Aorta (tissue), 5 donors: ENCODE data around the gene ACKR3. TPM values are rescaled to one million over a fixed set of nuclear protein-coding genes. Genes with fewer than 3 reads are reported as not detected.

Experiments
- ATAC-seq: fragments of 200-7000 bp; cut with Tn5 transposase; one replicate; pipeline ENCODE4 v1.9.1; 2022; ENCODE audit warnings: moderate library complexity; ENCODE audit not compliant: low FRiP score
- DNase-seq, 2 donors: peaks; one replicate each; pipeline ENCODE4 v3.0.0-alpha.2; 2020
- H3K27ac ChIP-seq, 2 donors: one replicate each; pipeline ENCODE4 v1.5.1; 2013; ENCODE audit warnings: low read length in 2 of 2, mild to moderate bottlenecking in 2 of 2, moderate library complexity in 2 of 2, control low read depth in 1 of 2, inconsistent platforms in 1 of 2, low read depth in 1 of 2
- H3K27me3 ChIP-seq, 2 donors: one replicate each; pipeline ENCODE4 v1.6.1; 2013; ENCODE audit warnings: control low read depth in 1 of 2, low read length in 1 of 2, mild to moderate bottlenecking in 1 of 2, moderate library complexity in 1 of 2; ENCODE audit not compliant: insufficient read depth in 2 of 2, control insufficient read depth in 1 of 2
- H3K36me3 ChIP-seq, 2 donors: one replicate each; pipeline ENCODE4 v1.6.1; 2013; ENCODE audit warnings: control low read depth in 1 of 2, low read length in 1 of 2, mild to moderate bottlenecking in 1 of 2; ENCODE audit not compliant: insufficient read depth in 2 of 2, control insufficient read depth in 1 of 2
- H3K4me1 ChIP-seq, 2 donors: one replicate each; pipeline ENCODE4 v1.6.1; 2013; ENCODE audit warnings: low read length in 2 of 2, control low read depth in 1 of 2, mild to moderate bottlenecking in 1 of 2, moderate library complexity in 1 of 2; ENCODE audit not compliant: insufficient read depth in 2 of 2, control insufficient read depth in 1 of 2
- H3K4me3 ChIP-seq, 2 donors: one replicate each; pipeline ENCODE4 v1.5.1; 2013; ENCODE audit warnings: low read length in 2 of 2, control low read depth in 1 of 2, mild to moderate bottlenecking in 1 of 2
- H3K9me3 ChIP-seq: one replicate; pipeline ENCODE4 v1.6.1; 2013; ENCODE audit warnings: mild to moderate bottlenecking, low read length; ENCODE audit not compliant: control insufficient read depth
- WGBS, 2 donors: extraction: QIAGEN DNeasy Blood & Tissue Kit; methylation state at CpG; one replicate each; pipeline ENCODE4 v1.1.7; 2013; 5-methylcytosine and 5-hydroxymethylcytosine counted together
- intact Hi-C, 2 donors: fragments of 100-400 bp; cut with DNase I; formaldehyde crosslinking; loops; one replicate each; pipeline versions ENCODE4 v1.14.2 to v1.15.0; 2022
- polyA plus RNA-seq, 2 donors: library from polyadenylated mRNA; stranded (reverse); fragments of 200-250 nt; gene quantifications; one replicate each; pipeline ENCODE4 v1.2.3, GENCODE V29; 2013
- total RNA-seq, 2 donors: library from RNA; stranded (reverse); fragmentation: NEBNext Ultra II Directional; extraction: Animal tissue kit (Norgen Biotek cat#: 25700); gene quantifications; one replicate each; pipeline ENCODE4 v1.2.1, GENCODE V29; 2021
- donor health status: healthy with polysubstance abuse.
- donor health status: Bipolar disorder and iron deficiency.
- donor health status: DM: no; HTN: no; CAD: no.
- donor health status: DM: no; HTN: no; CAD: no.
- donor health status: DM: yes; HTN: yes; CAD: no.

Gene ACKR3
- total and polyA plus RNA-seq, 4 donors: 7.0 to 116 (median 75.5) TPM

DNA sequence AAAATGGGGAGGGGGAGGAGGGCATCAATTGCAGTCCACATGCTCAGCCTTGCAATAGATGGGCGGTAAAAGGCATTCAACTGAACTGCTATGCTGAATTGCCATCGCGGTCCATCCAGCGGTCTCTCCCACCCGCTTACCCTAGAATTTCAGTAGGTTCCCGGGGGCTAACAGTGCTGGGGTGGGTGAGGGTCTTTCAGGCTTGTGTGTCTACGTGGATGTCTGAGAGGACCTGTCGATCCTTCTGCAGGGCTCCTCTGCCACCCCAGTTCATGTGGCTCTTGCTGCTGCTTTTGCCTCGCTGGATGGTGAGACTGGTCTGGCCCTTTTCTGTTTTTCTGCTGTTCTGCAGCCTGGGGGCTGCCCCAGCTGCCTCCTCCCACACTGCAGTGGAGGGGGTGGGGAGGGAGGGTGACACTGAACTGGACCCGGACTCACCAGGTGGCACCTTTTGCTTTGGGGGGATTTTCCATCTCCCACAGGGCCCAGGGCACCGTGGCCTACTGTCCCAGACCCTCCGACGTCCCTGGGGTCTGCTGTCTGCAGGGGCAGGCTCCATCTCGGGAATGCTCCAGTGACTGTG, 14.1 kb downstream of the ACKR3 start:
- DNase-seq: no peak
- intact Hi-C loops: no loop called here
- Histone ChIP-seq H3K4me3 (no peak overlapping the region), H3K9me3 (no peaks in the 10 kb centered on the region), H3K27ac (no peak overlapping the region), H3K36me3 (peaks cover 0 to 7% of the 10 kb centered on the region in 2 donors), H3K4me1 (no peaks in the 10 kb centered on the region), H3K27me3 (no peaks in the 10 kb centered on the region)
- 91% methylated on average over 14 of the region's 14 CpGs for WGBS, 2 donors
- no peak for ATAC-seq

DNA sequence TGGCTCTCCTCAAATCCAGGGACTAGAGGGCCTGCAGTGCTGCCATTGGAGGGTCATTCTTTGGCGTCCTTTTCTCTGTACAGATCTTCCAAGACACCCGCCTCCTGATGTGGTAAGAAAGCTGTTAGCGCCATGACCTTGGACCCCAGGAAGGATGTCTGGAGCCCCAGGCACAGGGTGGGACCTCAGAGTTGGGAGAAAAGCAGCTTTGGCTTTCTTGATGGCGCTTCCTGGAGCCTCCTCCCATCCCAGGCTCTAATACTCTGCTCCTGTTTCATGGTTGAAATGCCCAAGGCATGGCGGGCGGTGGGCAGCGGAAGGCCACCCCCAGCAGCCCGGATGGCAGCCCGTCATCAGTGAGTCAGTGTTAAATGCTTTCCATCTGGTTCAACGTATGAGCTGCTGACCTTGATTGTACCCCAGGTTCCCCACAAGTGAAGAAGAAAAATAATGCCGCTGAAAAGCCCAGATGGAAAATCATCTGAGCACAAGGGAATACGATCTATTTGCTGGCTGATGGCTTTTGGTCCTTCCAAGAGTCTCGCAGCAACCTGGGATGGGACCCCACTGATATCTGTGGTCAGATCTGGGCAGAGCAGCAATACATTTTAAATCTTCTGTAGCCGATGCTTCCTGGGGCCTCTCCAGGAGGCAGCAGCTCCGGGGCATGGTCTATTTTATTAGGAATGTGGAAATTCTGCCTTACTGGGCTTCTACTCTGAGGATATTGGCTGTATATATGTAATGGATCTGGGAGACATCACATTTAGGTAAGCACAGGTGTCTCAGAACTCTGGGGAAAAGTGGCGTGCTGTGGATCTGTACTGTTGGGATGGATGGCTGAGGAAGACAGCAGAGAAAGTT, 15.1 kb downstream of the ACKR3 start:
- intact Hi-C loops: no loop called here
- no peaks in the 10 kb centered on the region for H3K27me3 ChIP-seq
- no peaks in the 10 kb centered on the region for H3K4me1 ChIP-seq
- peaks cover 0 to 7% of the 10 kb centered on the region in 2 donors for H3K36me3 ChIP-seq
- ATAC-seq: no peak
- WGBS, 2 donors: 91 to 93% methylated on average over 16 of the region's 16 CpGs
- DNase-seq: no peak
- H3K27ac ChIP-seq: no peak overlapping the region
- no peaks in the 10 kb centered on the region for H3K9me3 ChIP-seq
- no peak overlapping the region for H3K4me3 ChIP-seq

DNA sequence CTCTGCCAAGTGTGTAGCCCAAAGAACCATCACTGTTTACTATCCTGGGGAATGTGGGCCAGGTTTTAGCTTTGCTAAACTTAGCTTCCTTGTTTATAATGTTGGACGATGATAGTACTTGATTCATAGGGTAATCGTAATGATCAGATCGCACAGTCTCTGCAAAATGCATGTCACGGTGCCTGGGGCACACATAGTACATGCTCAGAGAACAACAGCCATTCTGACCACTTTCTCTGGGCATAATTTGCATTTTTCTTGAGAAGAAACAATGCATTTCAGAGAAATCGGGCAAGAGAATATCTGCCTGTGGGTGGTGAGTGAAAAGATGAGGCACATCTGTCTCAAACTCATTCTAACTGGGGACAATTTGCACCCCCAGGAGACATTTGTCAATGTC, 16.3 kb downstream of the ACKR3 start:
- Histone ChIP-seq H3K27me3 (no peaks in the 10 kb centered on the region), H3K4me3 (no peak overlapping the region), H3K9me3 (no peaks in the 10 kb centered on the region), H3K27ac (no peak overlapping the region), H3K4me1 (no peaks in the 10 kb centered on the region), H3K36me3 (peaks cover 0 to 3% of the 10 kb centered on the region in 2 donors)
- WGBS, 2 donors: 96 to 97% methylated on average over 5 of the region's 5 CpGs
- DNase-seq (no peak), ATAC-seq (no peak)
- intact Hi-C loops: no loop called here

DNA sequence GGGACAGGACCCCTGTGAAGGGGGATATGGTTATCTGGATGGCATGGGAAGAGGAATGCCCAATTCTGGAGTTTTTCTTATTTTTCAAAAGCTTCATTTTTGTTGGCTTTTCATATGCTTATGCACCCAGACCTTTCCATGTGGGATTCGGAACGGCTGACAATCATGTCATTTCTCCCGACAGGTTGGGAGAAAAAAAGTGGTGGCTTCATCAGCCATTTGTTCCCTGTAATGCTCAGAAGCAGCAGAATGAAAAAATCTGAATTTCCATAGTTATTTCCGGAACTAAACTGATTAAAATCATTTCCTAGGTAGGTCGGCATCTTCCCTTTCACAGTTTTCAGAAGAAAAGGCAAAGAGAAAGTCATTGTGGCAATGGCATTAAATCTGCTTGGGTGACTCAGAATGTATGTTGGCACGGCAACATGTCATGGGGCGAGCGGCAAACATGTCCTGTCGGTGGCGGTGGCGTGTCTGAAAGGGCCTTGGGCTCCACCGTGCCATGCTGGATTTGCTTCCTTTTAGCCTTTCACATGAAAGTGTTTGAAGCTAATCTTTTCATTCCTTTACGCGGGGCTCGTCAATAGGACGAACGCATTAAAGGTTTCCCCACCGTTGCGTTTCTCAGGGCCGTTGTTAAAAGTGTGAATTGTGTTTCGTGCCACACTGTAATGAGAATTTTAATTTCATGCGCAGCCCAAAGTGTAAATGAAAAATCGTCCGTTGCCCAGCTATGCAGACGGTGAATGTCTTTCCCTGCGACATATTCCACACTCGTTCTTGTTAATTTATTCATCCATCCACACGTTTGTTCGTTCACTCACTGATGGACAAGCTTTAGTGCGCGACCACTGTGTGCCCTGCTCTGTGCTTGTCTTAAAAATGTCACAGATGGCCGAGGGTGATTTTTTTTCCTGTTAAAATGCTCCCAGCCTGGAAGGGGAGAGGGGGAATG, 18.5 kb downstream of the ACKR3 start:
- ATAC-seq (no peak), DNase-seq (no peak)
- no peak overlapping the region for H3K27ac ChIP-seq
- no peak overlapping the region for H3K4me3 ChIP-seq
- no peaks in the 10 kb centered on the region for H3K4me1 ChIP-seq
- no peaks in the 10 kb centered on the region for H3K27me3 ChIP-seq
- intact Hi-C loops: no loop called here
- 96 to 97% methylated on average over 32 of the region's 32 CpGs for WGBS, 2 donors
- H3K36me3 ChIP-seq: no peaks in the 10 kb centered on the region
- H3K9me3 ChIP-seq: no peaks in the 10 kb centered on the region

DNA sequence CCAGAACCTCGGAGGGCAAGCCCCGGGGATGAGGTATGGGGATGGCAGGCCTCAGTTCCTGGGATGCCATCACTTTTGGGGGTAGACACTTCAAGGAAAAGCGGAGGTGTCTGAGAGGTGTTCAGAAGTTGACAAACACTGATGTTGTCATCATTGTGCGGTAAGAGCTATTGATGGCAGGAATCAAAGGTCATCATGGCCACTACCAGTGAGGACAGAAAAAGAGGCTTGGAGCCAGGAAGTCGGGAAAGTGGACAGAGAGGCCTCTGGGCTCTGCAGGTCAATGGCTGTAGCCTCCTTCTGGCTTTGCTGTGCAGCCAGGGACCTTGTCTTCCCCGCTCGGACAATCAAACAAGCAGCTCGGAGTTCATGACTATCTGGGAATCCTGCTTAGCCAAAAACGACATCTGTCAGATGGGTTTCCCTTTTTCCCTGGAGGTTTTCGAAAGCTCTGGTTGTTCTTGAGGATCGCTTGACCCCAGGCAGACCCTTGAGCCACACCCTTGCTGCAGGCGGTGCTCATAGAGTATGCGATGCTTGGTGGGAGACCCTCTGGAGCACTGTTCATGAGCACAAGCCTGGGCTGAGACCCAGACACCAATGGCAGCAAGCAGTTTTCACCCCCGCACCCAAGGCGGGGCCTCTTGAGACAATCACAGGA, 19.4 kb downstream of the ACKR3 start:
- WGBS, 2 donors: 95% methylated on average over 15 of the region's 15 CpGs
- ATAC-seq: no peak
- intact Hi-C loops: no loop called here

DNA sequence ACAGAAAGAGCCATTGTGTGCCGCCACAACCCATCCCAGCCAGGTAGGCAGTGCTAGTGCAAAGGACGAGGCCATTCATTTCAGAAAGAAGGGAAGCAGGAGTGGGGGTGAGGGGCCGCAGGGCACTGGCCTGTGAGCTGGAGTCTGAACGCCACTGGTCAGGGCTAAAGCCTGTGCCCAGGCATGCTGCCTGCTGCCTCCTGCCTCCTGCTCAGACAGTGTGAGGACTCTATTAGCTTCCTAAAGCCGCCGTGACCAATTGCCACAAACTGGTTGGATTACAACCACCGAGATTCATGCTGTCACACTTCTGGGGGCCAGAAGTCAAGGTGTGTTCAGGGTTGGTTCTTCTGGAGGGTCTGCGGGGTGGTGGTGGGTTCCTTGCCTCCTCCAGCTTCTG, 21.2 kb downstream of the ACKR3 start:
- H3K4me3 ChIP-seq: no peak overlapping the region
- no peak overlapping the region for H3K27ac ChIP-seq
- intact Hi-C loops: no loop called here
- ATAC-seq (no peak), DNase-seq (no peak)
- no peaks in the 10 kb centered on the region for H3K9me3 ChIP-seq
- H3K36me3 ChIP-seq: no peaks in the 10 kb centered on the region
- H3K27me3 ChIP-seq: no peaks in the 10 kb centered on the region
- 90 to 95% methylated on average over 8 of the region's 8 CpGs for WGBS, 2 donors
- no peaks in the 10 kb centered on the region for H3K4me1 ChIP-seq

More for the DNA sequence above, 19.4 kb downstream of the ACKR3 start:
- Histone ChIP-seq H3K4me1 (no peaks in the 10 kb centered on the region), H3K9me3 (no peaks in the 10 kb centered on the region), H3K36me3 (no peaks in the 10 kb centered on the region), H3K27me3 (no peaks in the 10 kb centered on the region), H3K4me3 (no peak overlapping the region), H3K27ac (no peak overlapping the region)
- no peak for DNase-seq

- ATAC-seq: no peak
- intact Hi-C loops: no loop called here
- 87 to 89% methylated on average over 14 of the region's 14 CpGs for whole genome bisulfite sequencing, 2 donors
- no peak for DNase-seq
- no peak overlapping the region for H3K4me3 ChIP-seq
- H3K36me3 ChIP-seq: no peaks in the 10 kb centered on the region
- no peaks in the 10 kb centered on the region for H3K9me3 ChIP-seq
- H3K4me1 ChIP-seq: no peaks in the 10 kb centered on the region
- H3K27ac ChIP-seq: no peak overlapping the region
- H3K27me3 ChIP-seq: no peaks in the 10 kb centered on the region
Measured at GRCh38 chr2:236592821-236593220, 23.2 kb downstream of the ACKR3 start.

GRCh38 chr2:236593531-236593930, 23.9 kb downstream of the ACKR3 start:
- H3K4me1 ChIP-seq: no peaks in the 10 kb centered on the region
- DNase-seq: no peak
- H3K9me3 ChIP-seq: no peaks in the 10 kb centered on the region
- no peaks in the 10 kb centered on the region for H3K36me3 ChIP-seq
- no peak overlapping the region for H3K4me3 ChIP-seq
- no peaks in the 10 kb centered on the region for H3K27me3 ChIP-seq
- no peak for ATAC-seq
- 95 to 98% methylated on average over 2 of the region's 2 CpGs for WGBS, 2 donors
- intact Hi-C loops: no loop called here
- H3K27ac ChIP-seq: no peak overlapping the region
